HepG2 (cell line): ENCODE data around the gene ACADVL. TPM values are rescaled to one million over a fixed set of nuclear protein-coding genes. Genes with fewer than 3 reads are reported as not detected.

Experiments
- ARID3A ChIP-seq: IDR thresholded peaks from 2 replicates; pipeline ENCODE4 v1.6.1; 2012; ENCODE audit warnings: low read depth, low read length, improper control_type of control experiment
- FUBP1 ChIP-seq: sonication (generic); formaldehyde crosslinking; IDR thresholded peaks from 2 replicates; pipeline ENCODE4 v1.5.1; 2020; ENCODE audit warnings: missing genetic modification reagents, mild to moderate bottlenecking, borderline replicate concordance
- GABPB1 ChIP-seq: IDR thresholded peaks from 2 replicates; pipeline ENCODE4 v1.6.1; 2016; ENCODE audit warnings: mild to moderate bottlenecking, missing genetic modification reagents, moderate library complexity, missing compliant biosample characterization
- MEIS2 ChIP-seq: sonication (generic); formaldehyde crosslinking; IDR thresholded peaks from 2 replicates; pipeline ENCODE4 v1.9.0; 2021; ENCODE audit warnings: mild to moderate bottlenecking, missing genetic modification reagents
- MTA1 ChIP-seq: sonication (generic); formaldehyde crosslinking; IDR thresholded peaks from 2 replicates; pipeline ENCODE4 v1.4.0; 2020; ENCODE audit warnings: missing genetic modification reagents, mild to moderate bottlenecking, borderline replicate concordance
- MZF1 ChIP-seq: sonication (generic); formaldehyde crosslinking; IDR thresholded peaks from 2 replicates; pipeline ENCODE4 v1.8.1; 2023; ENCODE audit warnings: mild to moderate bottlenecking, missing genetic modification reagents, borderline replicate concordance
- NPAS2 ChIP-seq: sonication (generic); formaldehyde crosslinking; IDR thresholded peaks from 2 replicates; pipeline ENCODE4 v1.8.0; 2022; ENCODE audit warnings: mild to moderate bottlenecking, missing genetic modification reagents, borderline replicate concordance
- PAXIP1 ChIP-seq: sonication (generic); formaldehyde crosslinking; conservative IDR thresholded peaks from 2 replicates; pipeline ENCODE4 v1.4.0; 2020; ENCODE audit warnings: mild to moderate bottlenecking, missing genetic modification reagents, moderate library complexity
- SNAI1 ChIP-seq: sonication (generic); formaldehyde crosslinking; IDR thresholded peaks from 2 replicates; pipeline ENCODE4 v1.5.0; 2020; ENCODE audit warnings: mild to moderate bottlenecking, missing genetic modification reagents, borderline replicate concordance
- TCF7 ChIP-seq: sonication (generic); IDR thresholded peaks from 2 replicates; pipeline ENCODE4 v1.6.1; 2016; ENCODE audit warnings: antibody characterized with exemption, low read depth
- ZNF318 ChIP-seq: sonication (generic); formaldehyde crosslinking; IDR thresholded peaks from 2 replicates; pipeline ENCODE4 v1.4.0; 2020; ENCODE audit warnings: mild to moderate bottlenecking, missing genetic modification reagents
- ZNF530 ChIP-seq: sonication (generic); formaldehyde crosslinking; IDR thresholded peaks from 2 replicates; pipeline ENCODE4 v1.5.0; 2020; ENCODE audit warnings: low read depth, mild to moderate bottlenecking, missing genetic modification reagents
- ZNF547 ChIP-seq: sonication (generic); formaldehyde crosslinking; IDR thresholded peaks from 2 replicates; pipeline ENCODE4 v1.5.1; 2020; ENCODE audit warnings: mild to moderate bottlenecking, missing genetic modification reagents
- polyA plus RNA-seq, 8 experiments: library from polyadenylated mRNA; depleted of rRNA in 3 of 8; stranded (reverse) in 7 of 8; unstranded in 1 of 8; fragments of >200 nt; fragmentation: Illumina TruSeq in 4 of 8; extraction: Trizol in 4 of 8; gene quantifications; 2 replicates each; pipeline versions ENCODE4 v1.2.1 to v1.2.3, GENCODE V29; 2011 to 2016; ENCODE audit warnings: low read depth in 4 of 8, missing spikeins in 1 of 8, mixed read lengths in 1 of 8; ENCODE audit not compliant: insufficient read depth in 1 of 8
- total RNA-seq, 5 experiments: library from RNA; depleted of rRNA; stranded (reverse); fragments of >200 nt; fragmentation: Illumina TruSeq; extraction: Trizol; gene quantifications; 2 replicates each; pipeline ENCODE4 v1.2.3, GENCODE V29; 2016; ENCODE audit warnings: low read depth in 1 of 5

The ACADVL gene
- total and polyA plus RNA-seq, 2 of the 13 experiments (the other 11 are each of a cell fraction or from before 2014, with no cell fraction given): 219 to 412 TPM

GRCh38 chr17:7177954-7178477 lies 41.7 kb upstream of the ACADVL start (continued):
- TF ChIP-seq ZNF318 (CRISPR knock-in tag): no peak
- TF ChIP-seq TCF7: no peak
- no peak for TF ChIP-seq ZNF547 (CRISPR knock-in tag)
- no peak for TF ChIP-seq SNAI1 (CRISPR knock-in tag)
- no peak for TF ChIP-seq ZNF530 (CRISPR knock-in tag)
- no peak; the same call in 1 of the 2 replicates for TF ChIP-seq PAXIP1 (CRISPR knock-in tag)
- no peak for TF ChIP-seq NPAS2 (CRISPR knock-in tag)
- TF ChIP-seq FUBP1 (CRISPR knock-in tag): no peak
- no peak for TF ChIP-seq ARID3A
- no peak for TF ChIP-seq MZF1
- no peak for TF ChIP-seq MEIS2
- TF ChIP-seq MTA1: no peak
- peak; percentile 53 for TF ChIP-seq GABPB1 (CRISPR knock-in tag)
